Activated naive CD4-positive, alpha-beta T cell (primary cell): Measurements from ENCODE around the gene PANX1.
A peak's percentile ranks its signal among the peaks of the same experiment; 100 is the strongest.
"Not testable (repeated sequence)": the region's sequence is repeated elsewhere in the genome, so short reads cannot be mapped to it uniquely, and the experiment has no call there.

Source experiments
- DNase-seq, 4 experiments: peaks; one replicate each; lab custom pipeline; 2025; lab: John Stamatoyannopoulos, UW

PANX1 gene

DNA sequence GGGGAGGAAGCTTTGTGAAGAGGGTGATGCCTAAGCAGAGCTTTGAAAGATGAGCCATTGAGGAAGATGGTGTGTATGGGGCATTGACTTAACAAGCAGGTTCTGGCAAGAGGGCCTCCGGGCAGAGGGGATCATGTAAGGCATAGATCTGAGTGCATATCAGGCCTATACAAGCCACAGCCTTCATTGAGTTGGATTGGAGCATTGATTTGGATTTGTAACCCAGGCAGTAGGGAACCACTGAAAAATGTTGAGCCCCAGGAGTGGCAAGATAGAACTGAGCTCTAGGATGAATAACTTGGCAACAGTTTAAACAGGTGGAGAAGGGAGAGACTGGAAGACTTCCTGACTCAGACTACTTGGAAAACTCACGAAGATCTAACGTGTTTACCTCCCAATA is 21.4 kb downstream of the PANX1 start:
- no peak for DNase-seq

DNA sequence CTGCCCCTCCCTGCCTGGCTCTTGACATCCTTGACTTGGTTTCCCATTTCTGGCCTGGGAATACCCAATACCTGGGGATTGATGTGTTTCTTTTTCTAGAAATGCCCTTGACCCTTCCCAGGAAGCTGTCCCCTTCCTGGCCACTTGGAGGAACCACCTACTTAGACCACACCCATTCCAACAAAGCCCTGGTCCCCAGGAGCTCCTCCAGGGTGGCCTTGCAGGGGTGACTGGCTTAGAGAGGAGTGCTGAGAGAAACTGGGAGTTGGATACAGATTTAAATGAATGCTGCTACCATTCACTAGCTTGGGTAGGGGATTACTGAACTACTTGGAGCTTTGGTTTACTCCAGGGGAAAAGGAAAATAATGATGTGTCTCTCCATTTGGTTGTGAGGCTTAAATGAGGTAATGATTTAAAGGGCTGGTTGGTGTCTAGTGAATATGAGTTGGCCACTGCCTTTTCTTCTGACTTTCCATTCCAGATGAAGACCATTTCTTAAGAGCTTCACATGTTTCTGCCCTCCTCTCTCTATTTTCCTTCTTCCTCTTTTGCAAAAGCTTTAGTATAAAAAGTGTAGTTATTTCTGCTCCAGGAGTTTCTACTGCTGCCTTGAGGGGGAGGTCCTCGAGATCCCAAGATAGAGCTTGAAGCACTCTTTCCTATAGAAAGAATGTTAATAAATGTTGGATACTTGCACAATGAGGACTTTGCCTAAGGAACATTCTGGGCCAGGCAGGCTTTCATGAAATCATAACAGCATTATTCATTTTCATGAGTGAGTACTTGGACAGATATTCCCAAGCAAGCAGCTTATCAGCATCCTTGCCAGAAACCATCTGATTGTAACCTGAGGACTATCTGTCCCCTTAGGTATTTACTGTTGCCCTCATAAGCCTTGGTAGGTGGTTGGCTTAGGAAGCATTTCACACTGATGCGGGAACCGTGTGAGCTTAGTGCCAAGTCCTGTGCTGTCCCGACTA is 22.4 kb downstream of the PANX1 start:
- DNase-seq: no peak

DNA sequence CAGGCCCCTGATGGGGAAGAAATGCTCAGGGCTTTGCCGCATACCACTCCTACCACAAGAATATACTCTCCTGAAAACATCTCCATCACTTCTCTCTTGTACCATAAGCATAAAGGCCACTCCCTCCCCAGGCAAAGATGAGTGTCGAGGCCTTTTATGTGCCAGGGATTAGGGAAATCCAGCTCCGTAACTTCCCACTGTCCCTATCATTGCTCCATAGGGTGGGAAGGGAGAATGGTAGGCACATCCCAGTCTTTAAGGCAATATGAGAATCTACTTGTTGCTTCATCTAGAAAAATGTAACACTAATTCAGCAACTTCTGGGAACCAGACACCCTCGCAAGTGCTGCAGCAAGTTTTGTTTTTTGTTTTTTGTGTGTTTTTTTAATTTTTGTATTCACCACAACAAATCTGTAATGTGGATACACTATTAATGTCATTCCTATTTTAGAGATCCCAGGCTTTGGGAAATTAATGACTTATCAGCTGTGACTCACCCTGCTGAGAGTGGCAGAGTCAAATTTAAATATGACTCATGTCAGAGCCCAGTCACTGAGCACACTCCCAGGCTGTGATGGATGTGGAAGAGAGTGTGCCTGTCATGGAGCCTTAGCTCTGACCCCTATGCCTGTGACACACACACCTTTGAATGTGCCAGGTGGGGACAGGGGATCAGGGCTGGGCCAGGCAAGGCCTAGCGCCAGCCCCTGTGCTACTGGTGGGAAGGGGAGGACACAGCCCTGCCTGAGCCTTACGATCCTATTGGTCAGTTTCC is 23.4 kb downstream of the PANX1 start:
- no peak for DNase-seq

DNA sequence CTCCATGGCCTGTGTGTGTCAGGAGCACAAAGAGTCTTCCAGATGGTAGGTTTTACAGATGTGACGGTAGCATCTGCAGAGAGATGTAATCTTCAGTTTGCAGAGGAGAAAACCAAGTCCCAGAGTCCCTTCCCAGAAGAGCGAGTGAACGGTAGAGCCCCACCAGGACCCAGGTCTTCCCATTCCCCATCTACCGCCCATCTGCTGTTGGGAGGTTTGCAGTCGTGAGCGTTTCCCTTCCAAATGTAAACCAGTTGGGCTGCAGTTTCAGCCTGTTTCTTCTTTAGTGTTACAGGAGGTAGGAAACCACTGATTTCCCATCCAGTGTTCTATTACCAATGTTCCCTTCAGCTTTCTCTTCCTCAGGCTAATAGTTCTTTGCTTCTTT is 24.0 kb downstream of the PANX1 start:
- DNase-seq: no peak

DNA sequence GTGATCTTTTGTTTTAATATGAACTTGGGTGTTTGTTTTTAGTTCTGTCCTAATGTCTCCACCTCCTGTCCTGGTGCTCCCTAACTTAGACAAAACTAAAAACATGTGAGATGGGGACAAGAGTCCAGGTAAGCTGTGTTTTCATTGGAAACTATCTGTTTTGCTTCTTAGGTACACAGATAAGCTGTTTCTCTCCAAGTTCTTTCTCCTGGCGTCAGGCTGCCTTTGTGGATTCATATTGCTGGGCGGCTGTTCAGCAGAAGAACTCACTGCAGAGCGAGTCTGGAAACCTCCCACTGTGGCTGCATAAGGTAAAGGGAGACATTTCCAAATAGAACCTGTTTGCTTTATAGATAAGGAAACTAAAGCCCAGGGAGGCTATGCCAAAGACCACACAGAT is 24.7 kb downstream of the PANX1 start:
- DNase-seq: no peak

DNA sequence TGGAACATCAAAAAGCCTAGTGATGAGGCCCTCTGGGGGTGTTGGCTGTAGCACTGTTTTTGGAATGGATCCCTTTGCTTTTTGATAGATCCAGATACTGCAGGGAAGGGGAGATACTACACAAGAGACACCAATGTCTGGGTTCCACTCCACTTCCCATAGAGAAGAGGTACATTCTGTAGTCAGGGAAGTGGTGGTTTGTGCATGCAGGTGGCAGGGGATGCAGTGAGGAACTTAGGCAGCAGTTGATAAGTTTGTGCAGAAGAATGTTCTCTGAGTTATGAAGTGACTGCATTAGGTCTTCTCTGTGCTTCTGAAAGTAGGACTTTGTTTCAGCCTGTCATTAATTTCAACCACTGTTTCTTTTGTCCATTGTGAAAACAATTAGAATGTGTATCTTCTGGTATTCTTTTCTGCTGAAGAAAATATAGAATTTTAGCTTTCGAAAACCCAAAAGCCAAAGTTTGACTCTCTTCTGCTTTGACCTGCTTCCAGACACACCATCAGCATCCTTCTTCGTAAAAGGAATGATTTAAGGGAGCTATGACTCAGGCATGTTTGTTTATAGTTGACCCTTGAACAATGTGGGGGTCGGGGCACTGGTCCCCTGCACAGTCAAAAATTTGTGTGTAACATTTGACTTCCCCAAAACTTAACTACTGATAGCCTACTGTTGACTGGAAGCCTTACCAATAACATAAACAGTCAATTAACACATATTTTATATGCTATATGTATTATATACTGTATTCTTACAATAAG is 25.6 kb downstream of the PANX1 start:
- DNase-seq: no peak

DNA sequence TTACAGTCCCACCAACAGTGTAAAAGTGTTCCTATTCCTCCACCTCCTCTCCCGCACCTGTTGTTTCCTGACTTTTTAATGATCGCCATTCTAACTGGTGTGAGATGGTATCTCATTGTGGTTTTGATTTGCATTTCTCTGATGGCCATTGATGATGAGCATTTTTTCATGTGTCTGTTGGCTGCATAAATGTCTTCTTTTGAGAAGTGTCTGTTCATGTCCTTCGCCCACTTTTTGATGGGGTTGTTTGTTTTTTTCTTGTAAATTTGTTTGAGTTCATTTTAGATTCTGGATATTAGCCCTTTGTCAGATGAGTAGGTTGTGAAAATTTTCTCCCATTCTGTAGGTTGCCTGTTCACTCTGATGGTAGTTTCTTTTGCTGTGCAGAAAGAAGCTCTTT is 28.7 kb downstream of the PANX1 start:
- not testable (repeated sequence) for DNase-seq

DNA sequence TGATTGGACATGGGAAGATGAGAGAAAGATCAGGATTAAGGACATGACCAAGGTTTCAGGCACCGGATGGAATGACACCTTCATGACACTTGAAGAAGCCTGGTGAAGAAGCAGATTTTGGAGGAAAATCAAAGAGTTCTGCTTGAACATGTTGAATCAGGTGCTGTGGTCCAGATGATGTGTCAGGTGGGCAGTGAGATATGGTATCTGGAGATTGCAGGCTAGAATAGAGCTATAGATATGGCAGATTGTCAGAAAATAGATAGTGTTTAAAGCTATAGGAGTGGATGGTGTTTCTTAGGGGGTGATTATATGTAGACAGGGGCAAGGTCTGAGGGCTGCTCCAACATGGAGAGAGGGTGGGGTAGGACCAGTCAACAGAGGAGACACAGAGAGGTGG is 40.2 kb downstream of the PANX1 start:
- DNase-seq: no peak

DNA sequence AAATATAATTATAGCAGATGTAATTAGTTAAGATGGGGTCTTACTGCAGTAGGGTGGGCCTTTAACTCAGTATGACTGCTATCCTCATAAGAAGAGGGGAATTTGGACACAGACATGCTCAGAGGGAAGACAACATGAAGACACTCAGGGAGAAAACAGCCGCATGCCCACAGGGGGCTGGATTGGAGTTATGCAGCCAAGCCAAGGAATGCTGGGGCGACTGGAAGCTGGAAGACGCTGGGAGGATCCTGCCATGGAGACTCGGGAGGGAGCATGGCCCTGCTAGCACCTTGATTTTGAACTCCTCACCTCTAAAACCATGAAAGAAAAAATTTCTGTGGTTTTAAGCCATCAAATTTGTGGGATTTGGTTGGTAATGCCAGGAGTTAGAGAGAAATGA is 40.9 kb downstream of the PANX1 start:
- no peak for DNase-seq

DNA sequence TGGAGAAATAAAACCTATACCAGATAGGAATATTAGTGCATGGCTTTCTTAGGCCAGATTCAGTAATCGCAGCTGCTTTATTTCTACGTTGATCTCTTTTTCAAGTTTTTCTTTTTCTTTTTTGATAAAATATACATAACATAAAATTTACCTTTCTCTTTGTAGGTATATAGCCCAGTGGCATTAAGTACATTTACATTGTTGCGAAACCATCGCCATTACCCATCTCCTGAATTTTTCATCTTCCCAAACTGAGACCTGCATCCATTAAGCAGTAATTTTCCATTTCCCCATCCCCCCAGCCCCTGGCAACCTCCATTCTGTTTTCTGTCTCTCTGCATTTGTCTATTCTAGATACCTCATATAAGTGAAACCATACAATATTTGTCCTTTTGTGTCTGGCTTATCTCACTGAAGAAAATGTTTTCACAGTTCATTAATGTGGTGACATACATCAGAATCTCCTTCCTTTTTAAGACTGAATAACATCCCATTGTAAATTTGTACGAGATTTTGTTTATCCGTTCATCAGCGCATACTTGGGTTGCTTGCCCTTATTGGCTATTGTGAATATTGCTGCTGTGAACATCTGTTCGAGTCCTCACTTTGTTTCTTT is 41.4 kb downstream of the PANX1 start:
- DNase-seq: no peak

DNA sequence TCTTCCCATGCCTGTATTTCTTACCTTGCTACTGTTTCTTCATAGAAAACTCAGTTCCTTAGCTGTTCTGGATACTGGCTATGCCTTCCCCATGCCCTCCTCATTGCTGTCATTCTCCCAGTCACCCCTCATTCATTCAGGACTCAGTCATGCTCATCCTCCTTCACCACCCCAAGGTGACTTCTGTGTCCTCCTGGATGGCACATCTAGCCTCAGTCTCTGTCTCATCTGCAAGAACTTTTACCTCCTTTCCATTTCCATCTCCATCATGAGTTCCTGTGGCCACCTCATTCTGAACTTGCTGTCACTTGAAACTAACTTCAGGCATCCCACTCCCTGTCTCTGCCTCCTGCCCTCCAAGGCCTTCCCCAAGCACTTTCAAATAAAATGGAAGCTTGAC is 42.3 kb downstream of the PANX1 start:
- no peak for DNase-seq

DNA sequence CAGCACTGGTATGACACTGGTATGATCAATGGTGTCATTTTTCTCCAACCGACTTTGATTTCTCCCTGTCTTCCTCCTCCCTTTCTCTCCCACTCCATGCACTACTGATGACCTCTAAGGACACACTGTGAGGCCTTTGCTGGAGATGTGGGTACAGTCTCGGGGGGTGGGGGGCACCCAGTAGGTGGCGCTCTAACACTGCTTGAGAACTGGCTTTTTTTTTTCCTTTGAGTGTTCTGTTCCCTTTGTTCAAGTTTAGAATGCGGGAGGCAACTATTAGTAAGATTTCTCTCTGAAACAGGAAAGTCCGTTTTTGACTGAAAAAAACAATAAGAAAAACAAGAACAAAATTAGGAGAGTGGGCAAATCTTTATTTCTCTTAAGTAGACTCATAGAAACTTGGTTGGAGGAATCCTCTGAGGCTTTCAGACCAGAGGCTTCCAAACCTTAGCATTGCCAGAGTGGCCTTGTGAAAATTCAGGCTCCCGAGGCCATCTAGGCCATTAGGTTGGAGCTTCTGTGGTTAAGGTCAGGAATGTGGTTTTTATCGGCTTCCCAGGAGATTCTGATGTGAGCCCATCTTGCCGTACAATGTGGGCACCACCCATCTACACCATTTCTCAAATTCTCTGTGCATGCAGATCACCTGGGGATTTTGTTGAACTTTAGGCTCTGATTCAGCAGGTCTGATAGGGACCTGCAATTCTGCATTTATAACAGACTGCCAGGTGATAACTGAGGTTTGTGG is 43.2 kb downstream of the PANX1 start:
- DNase-seq: peak in 1 of 4 experiments; percentile 4

DNA sequence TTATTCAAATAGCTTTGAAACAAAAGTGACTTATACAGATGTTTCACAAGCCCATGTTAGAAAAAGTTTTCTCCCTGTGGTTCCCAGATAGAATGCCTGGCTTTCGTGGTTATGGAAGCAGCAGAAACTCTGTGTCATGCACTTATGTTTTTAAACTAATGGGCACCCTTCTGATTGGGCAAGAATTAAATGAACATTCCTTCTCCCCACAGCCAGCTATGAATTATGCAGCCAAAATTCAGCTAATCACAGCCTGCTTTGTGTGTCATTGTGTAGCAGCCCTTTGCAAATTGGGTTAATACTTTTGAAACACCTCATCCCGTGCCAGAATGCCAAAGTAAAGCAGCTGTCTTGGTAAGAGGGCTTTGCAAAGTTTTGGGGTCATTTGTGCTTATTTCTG is 46.9 kb downstream of the PANX1 start:
- DNase-seq: no peak

DNA sequence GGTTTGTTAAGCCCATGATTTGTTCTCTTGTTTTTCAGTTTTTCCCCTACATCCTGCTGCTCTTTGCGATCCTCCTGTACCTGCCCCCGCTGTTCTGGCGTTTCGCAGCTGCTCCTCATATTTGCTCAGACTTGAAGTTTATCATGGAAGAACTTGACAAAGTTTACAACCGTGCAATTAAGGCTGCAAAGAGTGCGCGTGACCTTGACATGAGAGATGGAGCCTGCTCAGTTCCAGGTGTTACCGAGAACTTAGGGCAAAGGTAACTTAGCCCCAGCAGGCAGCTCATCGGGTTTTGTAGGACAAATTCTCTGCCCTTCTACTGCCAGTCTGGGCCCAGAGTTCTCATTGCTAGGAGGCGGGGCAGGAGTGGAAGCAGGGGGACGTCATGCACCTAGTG is 49.7 kb downstream of the PANX1 start:
- no peak for DNase-seq

DNA sequence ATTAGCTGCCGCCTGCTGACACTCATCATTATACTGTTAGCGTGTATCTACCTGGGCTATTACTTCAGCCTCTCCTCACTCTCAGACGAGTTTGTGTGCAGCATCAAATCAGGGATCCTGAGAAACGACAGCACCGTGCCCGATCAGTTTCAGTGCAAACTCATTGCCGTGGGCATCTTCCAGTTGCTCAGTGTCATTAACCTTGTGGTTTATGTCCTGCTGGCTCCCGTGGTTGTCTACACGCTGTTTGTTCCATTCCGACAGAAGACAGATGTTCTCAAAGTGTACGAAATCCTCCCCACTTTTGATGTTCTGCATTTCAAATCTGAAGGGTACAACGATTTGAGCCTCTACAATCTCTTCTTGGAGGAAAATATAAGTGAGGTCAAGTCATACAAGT is 51.1 kb downstream of the PANX1 start:
- DNase-seq: no peak

DNA sequence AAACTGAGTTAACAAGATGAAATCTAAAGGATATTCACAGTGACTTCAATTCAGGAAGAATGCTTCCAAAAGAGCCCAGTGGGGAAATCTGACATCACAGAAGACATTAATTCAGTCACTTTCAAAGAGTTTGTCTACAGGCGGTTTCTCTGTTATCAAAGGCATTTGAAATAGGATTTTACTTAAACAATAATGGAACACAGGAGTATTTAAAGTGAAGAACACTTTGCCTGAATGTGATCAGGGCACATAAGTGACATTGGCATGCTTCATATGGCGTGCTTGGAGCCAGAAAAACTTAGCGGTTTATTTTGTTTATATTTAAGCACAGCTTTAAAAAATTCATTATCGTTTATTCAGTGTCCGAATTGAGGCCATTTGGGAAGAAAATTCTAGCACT is 52.9 kb downstream of the PANX1 start:
- DNase-seq: no peak

DNA sequence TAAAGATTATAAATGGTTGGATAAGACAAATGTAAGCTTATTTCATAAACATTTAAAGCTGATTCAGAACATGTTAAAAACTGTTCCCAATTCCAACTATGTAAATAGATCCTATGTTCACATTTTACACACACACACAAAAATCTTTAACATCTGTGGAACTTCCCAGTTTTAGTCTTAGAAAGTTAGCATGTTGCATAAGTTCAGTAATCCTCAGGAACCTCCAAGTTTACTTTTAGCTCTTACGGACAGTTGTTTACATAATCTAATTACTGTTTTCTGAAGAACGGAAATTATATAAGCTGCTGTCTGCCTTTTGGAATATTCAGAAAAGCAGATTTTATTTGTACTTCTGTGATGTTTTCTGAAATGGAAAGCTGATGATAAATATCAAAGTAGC is 53.3 kb downstream of the PANX1 start:
- no peak for DNase-seq

DNA sequence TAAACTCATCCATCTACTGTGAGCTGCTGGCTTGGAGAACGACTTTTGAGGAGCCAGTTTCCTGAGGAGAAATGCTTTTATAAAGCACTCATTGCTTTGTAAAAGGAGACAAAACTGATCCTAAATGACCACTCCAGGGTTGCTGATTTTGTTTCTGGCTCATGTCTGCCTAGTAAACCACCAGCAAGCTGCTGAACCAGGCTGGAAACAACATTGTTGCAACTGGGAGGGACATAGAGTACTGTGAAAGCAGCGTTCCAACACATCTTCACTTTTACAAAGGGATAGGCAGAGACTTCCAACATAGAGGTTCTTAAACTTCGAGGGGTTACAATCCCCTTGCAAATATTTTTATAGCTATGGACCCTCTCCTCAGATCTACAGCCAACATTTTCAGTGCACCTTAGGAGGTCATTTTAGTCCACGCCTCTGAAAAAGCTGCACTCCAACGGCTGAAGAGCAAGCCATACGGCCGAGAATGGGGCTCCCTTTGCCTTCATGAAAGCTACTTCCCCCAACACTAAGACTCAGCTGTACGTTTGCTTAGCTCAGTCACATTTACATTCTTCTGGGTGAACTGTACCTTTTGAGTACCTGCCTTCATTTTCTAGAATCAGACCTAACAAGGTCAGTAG is 54.7 kb downstream of the PANX1 start:
- no peak for DNase-seq

DNA sequence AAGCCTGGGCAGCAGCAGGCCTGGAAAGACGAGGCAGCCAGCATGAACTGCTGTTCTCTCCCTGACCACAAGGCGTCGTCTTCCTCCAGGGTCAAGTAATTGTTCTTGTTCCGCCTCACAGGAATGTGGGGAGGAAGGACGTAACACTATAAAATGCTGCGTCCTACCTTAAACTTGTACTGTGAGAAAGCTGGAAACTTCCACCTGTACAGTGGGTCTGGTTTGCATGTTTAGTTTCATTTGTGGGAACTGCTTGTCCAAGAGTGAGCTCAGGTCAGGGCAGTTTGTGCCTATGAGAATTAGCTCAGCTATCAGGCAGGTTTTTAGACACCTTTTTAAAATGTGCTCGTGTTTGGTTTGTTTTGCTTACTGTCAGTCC is 55.2 kb downstream of the PANX1 start:
- DNase-seq: no peak

DNA sequence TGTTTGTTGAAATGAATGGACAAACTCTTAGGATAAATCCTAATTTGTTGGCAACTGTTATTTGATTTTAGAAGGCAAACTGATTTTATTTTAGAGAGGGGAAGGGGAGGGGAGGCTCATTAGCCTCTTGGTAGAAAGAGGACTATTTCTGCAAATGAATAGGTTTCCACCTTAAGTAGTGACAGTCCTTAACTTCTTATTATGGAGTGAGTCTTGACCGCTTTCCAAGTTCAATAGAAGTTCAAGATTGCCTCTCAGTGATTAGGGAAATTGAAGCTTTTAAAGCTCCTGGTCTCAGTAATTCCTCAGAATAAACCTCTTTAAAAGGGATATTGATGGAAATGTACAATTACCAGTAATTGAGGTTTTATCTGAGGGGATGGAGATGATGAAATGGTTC is 55.7 kb downstream of the PANX1 start:
- DNase-seq: no peak

DNA sequence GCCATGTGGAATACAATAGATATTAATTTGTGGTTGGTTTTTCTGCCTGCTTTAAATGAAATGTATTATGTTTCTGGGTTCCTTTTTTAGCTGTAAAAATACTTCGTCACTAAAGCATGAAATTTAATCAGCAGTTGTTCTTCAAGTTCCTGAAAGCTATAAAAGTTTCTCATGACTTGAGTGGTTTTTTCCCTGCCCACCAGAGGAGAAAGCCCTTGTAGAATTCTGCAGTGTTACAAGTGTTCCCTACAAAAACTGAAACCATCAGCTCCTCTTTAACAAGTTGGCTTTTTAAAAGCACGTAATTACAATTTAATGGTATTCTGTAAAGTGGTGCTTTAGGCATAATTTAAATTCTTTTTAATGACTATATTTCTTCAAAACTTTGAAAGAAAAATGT is 56.2 kb downstream of the PANX1 start:
- no peak for DNase-seq
